HG03066 (cell line): ENCODE data around the gene TBC1D14.

ENCODE experiments used
- ATAC-seq: cut with Tn5 transposase; IDR thresholded peaks from one replicate; pipeline ENCODE4 v1.9.1; 2021; ENCODE audit warnings: low read depth; ENCODE audit not compliant: unreplicated experiment

The TBC1D14 gene

DNA sequence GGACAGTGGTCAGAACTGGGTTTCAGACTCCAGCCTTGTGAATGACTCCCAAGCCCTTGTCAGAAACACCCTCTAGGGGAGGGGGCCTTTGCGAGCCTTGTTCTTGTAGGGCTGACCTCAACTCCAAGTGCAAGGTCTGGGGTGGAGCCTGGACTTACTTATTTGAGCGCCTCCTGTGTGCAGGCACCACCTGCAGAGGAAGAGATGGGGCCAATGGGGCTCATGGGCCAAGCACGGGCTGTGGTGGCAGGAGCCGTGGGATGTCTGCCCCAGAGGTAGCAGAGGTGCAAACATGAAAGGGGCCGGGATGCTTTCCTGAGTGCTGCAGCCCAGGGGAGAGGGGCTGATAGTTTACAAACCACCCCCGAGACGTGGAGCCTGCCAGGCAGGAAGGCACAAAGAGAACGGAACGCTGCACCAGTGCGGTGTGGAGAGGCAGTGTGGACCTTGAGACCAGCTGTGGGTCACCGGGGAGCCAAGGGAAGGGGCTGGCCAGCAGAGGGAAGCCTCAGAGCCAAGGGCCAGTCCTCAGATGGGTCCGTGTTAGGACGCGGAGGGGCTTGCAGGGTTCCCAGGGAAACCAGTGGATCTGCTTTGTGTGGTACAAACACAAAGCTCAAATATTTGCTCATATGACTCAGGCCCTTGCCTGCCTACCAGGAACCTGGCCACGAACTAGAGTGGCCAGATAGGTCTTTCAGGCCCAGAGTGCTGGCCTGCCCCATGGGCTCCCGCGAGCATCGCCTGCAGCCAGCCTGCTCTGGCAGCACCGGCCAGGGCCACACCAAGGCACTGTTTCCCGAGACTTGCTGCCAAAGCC lies 124.8 kb downstream of the TBC1D14 start:
- no peak for ATAC-seq

DNA sequence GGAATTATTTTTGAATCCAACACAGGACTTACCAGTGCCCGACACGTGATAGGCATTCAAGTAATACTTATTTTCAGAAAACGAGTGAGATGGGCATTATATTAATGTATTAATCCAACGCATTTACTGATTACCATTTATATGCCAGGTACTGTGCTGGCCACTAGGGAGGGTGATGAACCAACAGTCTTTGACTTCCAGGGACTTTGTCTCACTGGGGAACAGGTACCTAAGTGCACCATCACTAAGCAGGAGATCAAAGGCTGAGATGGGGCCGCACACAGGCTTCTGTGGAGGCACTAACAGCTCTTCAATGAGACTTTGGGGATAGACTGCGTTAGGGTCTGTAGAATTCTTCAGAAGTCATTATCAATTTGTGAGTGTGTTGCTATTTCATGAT lies 127.8 kb downstream of the TBC1D14 start:
- no peak for ATAC-seq

DNA sequence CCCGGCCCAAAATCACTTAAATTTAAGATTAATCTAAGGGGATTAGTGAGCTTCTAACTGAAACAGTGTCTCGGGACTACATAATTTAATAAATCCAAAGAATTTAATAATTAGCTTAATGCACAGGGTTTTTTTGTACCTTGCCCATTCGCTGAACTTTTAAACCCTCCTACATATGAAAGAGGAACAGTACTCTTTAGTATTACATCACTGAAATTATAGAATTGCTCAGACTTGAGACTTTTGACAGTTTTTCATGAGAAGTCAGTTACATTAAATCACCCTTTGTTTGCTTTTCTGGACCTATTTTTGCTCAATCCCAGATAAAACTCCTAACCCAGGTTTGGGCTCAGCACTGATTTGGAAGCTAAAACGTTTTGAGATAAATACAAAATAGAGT lies 131.1 kb downstream of the TBC1D14 start:
- ATAC-seq: no peak

- ATAC-seq: no peak
Measured at GRCh38 chr4:7041246-7041645, 131.6 kb downstream of the TBC1D14 start.

GRCh38 chr4:7041801-7042502 lies 132.3 kb downstream of the TBC1D14 start:
- no peak for ATAC-seq

- peak; percentile 71 for ATAC-seq
Measured at GRCh38 chr4:7042503-7043283, 133.1 kb downstream of the TBC1D14 start.

DNA sequence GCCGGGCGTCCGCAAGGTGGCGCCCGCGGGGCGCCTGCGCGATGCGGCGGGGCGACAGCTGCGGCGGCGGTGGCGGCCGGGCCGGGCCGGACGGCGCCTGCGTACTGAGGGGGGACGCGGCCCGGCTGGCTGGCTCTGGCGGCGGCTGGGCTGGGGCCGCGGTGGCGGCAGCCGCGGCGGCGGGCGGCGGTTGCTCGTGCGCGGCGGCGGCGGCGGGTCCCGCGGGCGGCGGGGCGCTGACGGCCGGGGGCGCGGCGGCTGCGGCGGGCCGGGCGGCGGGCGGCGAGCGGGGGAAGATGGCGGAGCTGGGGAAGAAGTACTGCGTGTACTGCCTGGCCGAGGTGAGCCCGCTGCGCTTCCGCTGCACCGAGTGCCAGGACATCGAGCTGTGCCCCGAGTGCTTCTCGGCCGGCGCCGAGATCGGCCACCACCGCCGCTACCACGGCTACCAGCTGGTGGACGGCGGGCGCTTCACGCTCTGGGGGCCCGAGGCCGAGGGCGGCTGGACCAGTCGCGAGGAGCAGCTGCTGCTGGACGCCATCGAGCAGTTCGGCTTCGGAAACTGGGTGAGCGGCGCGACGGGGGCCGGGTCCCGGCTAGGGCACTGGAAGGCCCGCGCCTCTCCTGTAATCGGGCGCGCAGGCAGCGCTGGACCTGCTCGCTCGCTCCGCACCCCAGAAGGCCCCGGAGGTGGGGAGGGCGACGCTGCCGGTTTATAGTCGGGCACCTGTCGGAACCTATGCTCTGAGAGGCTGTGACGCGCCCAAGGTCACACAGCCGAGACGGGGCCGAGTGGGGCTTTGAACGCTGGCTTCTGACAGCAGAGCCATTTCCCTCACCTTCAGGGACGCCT lies 133.9 kb downstream of the TBC1D14 start, which contains the start of gene TADA2B:
TADA2B (plus strand) TSS at position 89 of the 853 bp plus-strand sequence; CDS start at position 297, 208 bp downstream.
- ATAC-seq: peak; percentile 11

DNA sequence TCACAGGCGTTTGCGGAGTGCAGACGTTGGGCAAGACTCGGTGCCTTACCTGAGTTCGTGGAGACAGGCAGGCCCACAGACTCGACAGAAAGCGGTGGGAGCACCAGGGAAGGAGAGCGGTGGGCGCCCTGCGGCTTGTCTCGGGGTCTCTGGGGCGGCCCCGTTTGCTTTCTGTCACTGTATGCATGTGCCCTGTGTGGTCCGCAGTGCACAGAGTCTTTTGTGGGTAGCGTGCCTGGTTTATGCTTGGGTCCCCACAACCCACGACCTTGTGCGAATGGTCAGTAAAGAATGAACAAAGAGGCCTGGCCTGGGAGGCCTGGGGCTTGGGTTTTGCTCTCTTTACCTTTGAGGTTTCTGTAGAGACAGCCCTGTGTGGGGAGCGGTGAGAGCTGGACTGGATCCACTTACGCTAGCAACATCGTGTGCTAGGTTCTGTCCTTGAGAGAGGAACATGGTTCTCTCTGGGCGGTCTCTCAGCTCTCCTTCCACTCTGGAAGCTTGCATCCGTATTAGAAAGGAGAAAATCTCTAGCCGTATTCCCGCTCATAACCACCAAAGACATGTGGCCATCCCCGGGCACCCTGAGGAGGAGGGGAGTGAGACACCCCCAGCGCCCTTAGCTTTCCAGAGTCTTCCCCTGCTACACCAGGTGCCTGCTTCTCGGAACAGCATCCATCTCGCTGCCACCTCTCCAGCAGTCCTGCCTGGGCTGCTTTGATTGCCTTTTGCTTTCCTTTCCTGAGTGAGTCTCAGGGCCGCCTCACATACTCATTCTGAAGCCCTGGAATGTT lies 134.7 kb downstream of the TBC1D14 start:
- ATAC-seq: no peak

GRCh38 chr4:7045553-7045952 lies 135.9 kb downstream of the TBC1D14 start:
- ATAC-seq: no peak

- no peak for ATAC-seq
Measured at GRCh38 chr4:7045961-7046921, 136.6 kb downstream of the TBC1D14 start.

- ATAC-seq: no peak
Measured at GRCh38 chr4:7046971-7047370, 137.3 kb downstream of the TBC1D14 start.

- no peak for ATAC-seq
Measured at GRCh38 chr4:7048642-7049041, 139.0 kb downstream of the TBC1D14 start.

GRCh38 chr4:7049295-7049694 lies 139.7 kb downstream of the TBC1D14 start:
- no peak for ATAC-seq

- no peak for ATAC-seq
Measured at GRCh38 chr4:7049739-7050138, 140.1 kb downstream of the TBC1D14 start.

DNA sequence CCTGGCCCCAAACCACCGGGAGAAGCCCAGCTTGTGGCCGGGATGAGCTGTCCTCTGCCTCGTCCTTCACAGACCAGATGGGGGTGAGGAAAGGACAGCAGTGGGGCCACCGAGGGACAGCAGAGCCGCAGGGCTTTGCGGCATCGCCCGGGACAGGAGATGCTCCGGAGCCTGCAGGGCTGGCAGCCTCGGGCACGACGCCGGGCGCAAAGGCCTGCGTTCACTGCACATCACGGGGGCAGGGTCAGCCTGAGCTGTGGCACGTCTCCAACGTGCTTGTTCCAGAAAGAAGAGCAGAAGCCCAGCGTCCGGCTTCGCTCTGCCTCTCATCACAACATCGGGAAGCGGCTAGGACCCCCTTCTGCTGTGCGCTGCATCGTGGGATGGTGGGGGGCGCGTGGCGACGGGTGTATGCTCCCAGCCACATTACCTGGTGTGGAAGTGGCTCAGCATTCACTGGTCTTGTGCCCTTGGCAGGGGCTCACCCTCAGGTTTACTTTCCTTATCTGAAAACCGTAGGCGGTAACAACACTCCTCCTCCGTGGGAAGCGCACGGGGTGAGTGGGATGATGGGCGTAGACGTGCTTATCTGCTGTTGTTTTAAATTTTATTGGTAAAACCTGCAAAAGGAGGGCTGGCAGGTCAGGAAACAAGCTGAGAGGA lies 141.0 kb downstream of the TBC1D14 start:
- ATAC-seq: no peak

DNA sequence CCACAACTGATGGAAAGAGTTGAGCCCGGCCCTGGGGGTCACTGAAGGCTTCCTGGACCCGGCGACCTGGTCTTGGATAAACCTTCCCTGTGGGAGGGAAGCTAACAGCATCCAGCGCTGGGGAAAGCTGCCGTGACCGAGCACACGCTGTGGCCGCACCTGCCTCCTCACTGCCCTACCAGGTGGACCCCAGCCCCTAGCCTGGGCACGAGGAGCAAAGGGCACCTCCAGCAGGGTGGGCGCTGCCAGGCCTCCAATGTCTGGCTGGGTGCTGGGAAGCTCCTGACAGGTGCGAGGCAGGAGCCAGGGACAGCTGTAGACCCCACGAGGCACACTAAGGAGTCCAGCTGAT lies 141.5 kb downstream of the TBC1D14 start:
- ATAC-seq: no peak

- ATAC-seq: no peak
Measured at GRCh38 chr4:7051905-7052304, 142.3 kb downstream of the TBC1D14 start.

DNA sequence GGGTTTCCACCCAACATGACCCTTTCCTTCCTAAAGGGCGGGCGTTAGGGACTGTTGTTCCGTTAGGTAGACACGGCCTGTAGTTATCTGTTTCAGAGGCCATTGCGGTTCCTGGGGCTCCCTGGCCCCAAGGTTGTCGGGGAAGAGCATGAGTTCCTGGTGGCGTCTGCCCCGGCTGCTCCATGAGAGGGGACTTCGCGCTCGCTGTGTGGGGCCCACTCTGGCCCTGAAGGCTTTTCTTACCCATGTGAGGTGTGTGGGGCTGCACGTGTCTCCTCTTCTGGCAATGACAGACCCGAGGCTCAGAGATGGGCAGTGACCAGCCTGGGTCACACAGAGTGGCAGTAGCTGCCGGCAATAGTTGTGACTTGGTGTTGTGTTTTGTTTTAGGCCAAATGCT lies 142.7 kb downstream of the TBC1D14 start:
- ATAC-seq: no peak
